Measurements from ENCODE around the gene VASH1. TPM values are rescaled to one million over a fixed set of nuclear protein-coding genes. Genes with fewer than 3 reads are reported as not detected.

VASH1 gene
- total RNA-seq, 1 donor from 2014 or later = 10.5 TPM

GRCh38 chr14:76832503-76832988 is 71.3 kb downstream of the VASH1 start:
- DNase-seq = no peak

Other genes starting within 250 kb of the VASH1 start
- 10.3 TPM for gene ANGEL1, start 51.4 kb downstream of the VASH1 start, total RNA-seq
- gene LRRC74A, start 64.9 kb downstream of the VASH1 start, total RNA-seq = not detected

All from skin of body (tissue), 2 donors.